ENCODE measurements around the gene IL1RAPL2. TPM values are rescaled to one million over a fixed set of nuclear protein-coding genes. Genes with fewer than 3 reads are reported as not detected.

Gene IL1RAPL2
- total RNA-seq, 4 donors from 2014 or later = 0.19 to 0.38 TPM; not detected in 2

GRCh38 chrX:104749951-104750610 is 184.1 kb downstream of the IL1RAPL2 start:
- H3K4me3 ChIP-seq (ENCODE audit: low read depth, poor library complexity, severe bottlenecking) = no peak overlapping the region
- DNase-seq (ENCODE audit: low spot score in 2 of 2) = no peak
- TF ChIP-seq CTCF (IDR thresholded peaks at IDR 0.05) (no peak), POLR2A (IDR thresholded peaks at IDR 0.05) (no peak)
- 48 to 53% methylated on average over 2 of the region's 2 CpGs for WGBS, 2 donors
- intact Hi-C loops (cut with DNase I; ENCODE audit: low total_unique reads) = no loop called here

- TF ChIP-seq CTCF (IDR thresholded peaks at IDR 0.05) (no peak), POLR2A (IDR thresholded peaks at IDR 0.05) (no peak)
- no peak overlapping the region for H3K4me3 ChIP-seq (ENCODE audit: low read depth, poor library complexity, severe bottlenecking)
- no peak for DNase-seq (ENCODE audit: low spot score in 2 of 2)
- intact Hi-C loops (cut with DNase I; ENCODE audit: low total_unique reads) = no loop called here
Observed at GRCh38 chrX:104762641-104763040, 196.6 kb downstream of the IL1RAPL2 start.

GRCh38 chrX:104789784-104790183 is 223.8 kb downstream of the IL1RAPL2 start:
- no peak for DNase-seq (ENCODE audit: low spot score in 2 of 2)
- H3K4me3 ChIP-seq (ENCODE audit: low read depth, poor library complexity, severe bottlenecking) = no peak overlapping the region
- no peak for TF ChIP-seq CTCF (IDR thresholded peaks at IDR 0.05)
- TF ChIP-seq POLR2A (IDR thresholded peaks at IDR 0.05) = no peak
- intact Hi-C loops (cut with DNase I; ENCODE audit: low total_unique reads) = no loop called here

GRCh38 chrX:104795804-104796203 is 229.8 kb downstream of the IL1RAPL2 start:
- no peak overlapping the region for H3K4me3 ChIP-seq (ENCODE audit: low read depth, poor library complexity, severe bottlenecking)
- no peak for TF ChIP-seq CTCF (IDR thresholded peaks at IDR 0.05)
- TF ChIP-seq POLR2A (IDR thresholded peaks at IDR 0.05) = no peak
- no peak for DNase-seq (ENCODE audit: low spot score in 2 of 2)
- intact Hi-C loops (cut with DNase I; ENCODE audit: low total_unique reads) = no loop called here
- 41 to 42% methylated on average over 1 of the region's 1 CpG for WGBS, 2 donors

- intact Hi-C loops (cut with DNase I; ENCODE audit: low total_unique reads) = loop anchor here (5.0 kb wide), 1 partner anchor 129 kb away; no protein-coding TSS in a partner anchor
- TF ChIP-seq POLR2A (IDR thresholded peaks at IDR 0.05) = no peak
- TF ChIP-seq CTCF (IDR thresholded peaks at IDR 0.05) = no peak
- no peak overlapping the region for H3K4me3 ChIP-seq (ENCODE audit: low read depth, poor library complexity, severe bottlenecking)
- no peak for DNase-seq (ENCODE audit: low spot score in 2 of 2)
- 35 to 42% methylated on average over 1 of the region's 1 CpG for WGBS, 2 donors
Observed at GRCh38 chrX:104803219-104803618, 237.2 kb downstream of the IL1RAPL2 start.

GRCh38 chrX:104806346-104806745 is 240.3 kb downstream of the IL1RAPL2 start:
- no peak overlapping the region for H3K4me3 ChIP-seq (ENCODE audit: low read depth, poor library complexity, severe bottlenecking)
- 61 to 65% methylated on average over 2 of the region's 2 CpGs for WGBS, 2 donors
- no peak for DNase-seq (ENCODE audit: low spot score in 2 of 2)
- TF ChIP-seq POLR2A (IDR thresholded peaks at IDR 0.05) (no peak), CTCF (IDR thresholded peaks at IDR 0.05) (no peak)
- intact Hi-C loops (cut with DNase I; ENCODE audit: low total_unique reads) = loop anchor here (1.0 kb wide), 1 partner anchor 41 kb away; no protein-coding TSS in a partner anchor
